ENCODE measurements around the gene TUBA4B. TPM values are rescaled to one million over a fixed set of nuclear protein-coding genes. Genes with fewer than 3 reads are reported as not detected.

TUBA4B gene
- total RNA-seq, 4 donors from 2014 or later = not detected

DNA sequence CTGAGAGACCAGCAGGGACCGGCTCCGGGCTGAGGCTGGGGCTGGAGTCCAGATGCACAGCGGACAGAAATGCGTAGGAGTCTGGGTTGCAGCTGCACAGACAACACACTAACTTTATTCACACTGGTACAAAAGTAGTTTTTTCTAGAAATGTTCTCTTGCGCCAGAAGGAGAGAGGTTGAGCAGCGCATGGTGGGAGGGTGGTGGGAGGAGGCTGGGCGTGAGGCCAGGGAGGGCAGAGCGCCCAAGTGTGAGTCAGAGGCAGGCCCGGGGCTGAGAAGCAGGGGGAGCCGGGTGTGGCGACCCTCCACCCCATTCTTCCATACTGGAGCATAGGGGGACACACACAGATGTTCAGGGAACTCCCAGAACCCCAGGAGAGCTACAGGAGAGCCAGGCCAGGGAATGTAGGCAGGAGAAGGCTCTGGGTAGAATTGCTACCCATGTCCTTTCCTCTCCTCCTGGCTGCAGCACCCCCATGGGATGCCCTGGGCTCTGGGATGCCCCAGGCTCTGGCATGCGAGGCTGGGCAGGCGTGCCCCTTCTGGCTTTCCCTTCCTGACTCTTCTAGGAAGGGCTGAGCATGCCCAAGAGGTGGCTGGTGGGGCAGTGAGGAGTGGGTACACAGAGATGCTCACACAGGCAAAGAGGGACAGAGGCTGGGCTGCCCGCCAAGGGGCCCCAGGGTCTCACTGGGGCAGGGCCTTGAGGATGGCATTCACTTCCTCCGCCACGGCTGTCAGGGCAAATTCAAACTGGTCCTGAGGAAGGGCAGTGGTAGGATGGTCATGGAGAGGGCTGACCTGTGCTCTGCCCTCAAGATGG lies 36.7 kb downstream of the TUBA4B start:
- 28 to 38% methylated on average over 11 to 16 of the region's 16 CpGs for WGBS, 2 donors
- H3K27me3 ChIP-seq = no peaks in the 10 kb centered on the region
- peaks cover 0 to 16% of the 10 kb centered on the region in 2 donors for H3K4me1 ChIP-seq
- peak overlapping the region in 2 of 3 donors; percentile 65 to 70 for H3K27ac ChIP-seq
- DNase-seq = peak; percentile 79 to 81
- H3K4me3 ChIP-seq (replicated peaks in 1 of 3) = no peak overlapping the region
- TF ChIP-seq POLR2A (IDR thresholded peaks at IDR 0.05) (no peak), CTCF (IDR thresholded peaks at IDR 0.05) (no peak)
- intact Hi-C loops (cut with DNase I) = no loop called here
- no peaks in the 10 kb centered on the region for H3K9me3 ChIP-seq
- peaks cover 5 to 9% of the 10 kb centered on the region in 2 donors for H3K36me3 ChIP-seq

- intact Hi-C loops (cut with DNase I) = no loop called here
- Histone ChIP-seq H3K27ac (no peak overlapping the region), H3K4me1 (peaks cover 4 to 21% of the 10 kb centered on the region in 2 donors), H3K36me3 (peaks cover 0 to under 1% of the 10 kb centered on the region in 2 donors), H3K9me3 (no peaks in the 10 kb centered on the region), H3K27me3 (no peaks in the 10 kb centered on the region), H3K4me3 (replicated peaks in 1 of 3) (no peak overlapping the region)
- no peak for TF ChIP-seq POLR2A (IDR thresholded peaks at IDR 0.05)
- 87 to 89% methylated on average over 16 of the region's 16 CpGs for WGBS, 2 donors
- DNase-seq = no peak
These were observed 37.5 kb downstream of the TUBA4B start for GRCh38 chr2:219290381-219291171.

DNA sequence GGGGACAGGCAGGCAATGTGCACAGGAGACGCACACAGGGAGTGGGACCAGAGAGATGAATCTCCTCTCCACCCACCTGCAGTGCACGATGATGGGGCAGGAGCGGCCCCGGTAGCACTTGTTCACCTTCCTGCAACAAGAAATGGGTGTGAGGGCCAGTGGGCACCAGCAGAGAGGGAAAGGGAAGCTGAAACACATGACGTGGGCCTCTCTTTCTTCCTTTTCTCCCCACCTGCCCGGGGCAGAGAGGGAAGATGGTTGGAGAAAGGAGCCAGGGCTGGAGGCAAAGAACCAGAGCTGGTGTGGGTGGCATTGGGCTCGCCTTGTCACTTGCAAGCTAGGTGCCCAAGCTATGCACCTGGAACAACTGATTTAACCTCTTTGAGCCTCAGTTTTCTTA lies 38.4 kb downstream of the TUBA4B start:
- no peak for DNase-seq
- no peaks in the 10 kb centered on the region for H3K27me3 ChIP-seq
- H3K36me3 ChIP-seq = no peaks in the 10 kb centered on the region
- intact Hi-C loops (cut with DNase I) = no loop called here
- no peak overlapping the region for H3K27ac ChIP-seq
- TF ChIP-seq POLR2A (IDR thresholded peaks at IDR 0.05) (no peak), CTCF (IDR thresholded peaks at IDR 0.05) (no peak)
- H3K9me3 ChIP-seq = no peaks in the 10 kb centered on the region
- H3K4me1 ChIP-seq = peaks cover 4 to 21% of the 10 kb centered on the region in 2 donors
- WGBS, 2 donors = 83 to 89% methylated on average over 7 of the region's 7 CpGs
- H3K4me3 ChIP-seq (replicated peaks in 1 of 3) = no peak overlapping the region

DNA sequence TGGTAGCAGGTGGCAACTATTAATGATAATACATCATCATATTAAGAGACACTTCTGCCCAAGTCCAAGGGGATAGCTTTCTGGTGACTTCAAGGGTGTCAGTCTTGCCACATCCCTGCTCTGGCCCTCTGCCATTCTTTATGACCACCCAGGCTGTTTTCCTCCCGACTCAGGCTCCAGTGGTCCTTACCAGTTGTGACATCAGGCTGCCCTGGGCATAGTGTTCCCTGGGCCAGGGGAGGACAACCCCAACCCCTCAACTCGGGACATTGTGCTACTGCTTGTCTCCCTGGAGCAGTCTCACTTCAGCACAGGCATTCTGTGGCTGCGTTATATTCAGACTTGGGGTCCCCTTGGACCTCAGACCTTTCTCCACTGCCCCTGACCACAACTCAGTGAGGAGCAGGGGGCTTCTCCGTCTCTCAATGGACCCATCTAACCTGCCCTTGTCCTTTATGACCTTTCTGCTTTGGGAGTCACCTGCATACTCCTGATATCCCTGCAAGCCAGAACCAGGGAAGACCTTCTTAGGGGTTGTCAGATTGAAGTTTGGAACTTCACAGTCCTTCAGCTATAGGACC lies 39.0 kb downstream of the TUBA4B start:
- no peaks in the 10 kb centered on the region for H3K9me3 ChIP-seq
- intact Hi-C loops (cut with DNase I) = no loop called here
- TF ChIP-seq CTCF (IDR thresholded peaks at IDR 0.05) (no peak), POLR2A (IDR thresholded peaks at IDR 0.05) (no peak)

DNA sequence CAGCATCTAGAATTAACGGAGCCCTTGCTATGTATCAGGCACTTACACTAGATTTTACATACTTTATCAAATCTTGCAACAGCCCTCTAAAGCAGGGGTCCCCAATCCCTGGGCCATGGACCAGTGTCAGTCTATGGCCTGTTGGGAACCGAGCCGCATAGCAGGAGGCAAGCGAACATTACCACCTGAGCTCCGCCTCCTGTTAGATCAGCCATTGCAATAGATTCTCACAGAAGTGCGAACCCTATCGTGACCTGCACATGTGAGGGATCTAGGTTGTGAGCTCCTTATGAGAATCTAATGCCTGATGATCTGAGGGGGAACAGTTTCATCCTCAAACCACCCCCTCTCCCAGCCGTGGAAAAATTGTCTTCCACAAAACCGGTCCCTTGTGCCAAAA lies 39.6 kb downstream of the TUBA4B start:
- Histone ChIP-seq H3K9me3 (no peaks in the 10 kb centered on the region), H3K27ac (no peak overlapping the region), H3K4me3 (replicated peaks in 1 of 3) (no peak overlapping the region), H3K36me3 (no peaks in the 10 kb centered on the region), H3K4me1 (peaks cover 4 to 21% of the 10 kb centered on the region in 2 donors), H3K27me3 (no peaks in the 10 kb centered on the region)
- DNase-seq = no peak
- WGBS, 2 donors = 94 to 95% methylated on average over 7 to 9 of the region's 9 CpGs
- TF ChIP-seq POLR2A (IDR thresholded peaks at IDR 0.05) (no peak), CTCF (IDR thresholded peaks at IDR 0.05) (no peak)
- intact Hi-C loops (cut with DNase I) = no loop called here

More for the DNA sequence above, 39.0 kb downstream of the TUBA4B start:
- 80 to 86% methylated on average over 4 of the region's 4 CpGs for WGBS, 2 donors
- H3K27me3 ChIP-seq = no peaks in the 10 kb centered on the region
- DNase-seq = no peak
- no peaks in the 10 kb centered on the region for H3K36me3 ChIP-seq
- no peak overlapping the region for H3K27ac ChIP-seq
- H3K4me1 ChIP-seq = peaks cover 4 to 21% of the 10 kb centered on the region in 2 donors
- H3K4me3 ChIP-seq (replicated peaks in 1 of 3) = no peak overlapping the region
